MV-4-11 (cell line): ENCODE results near the gene PLIN3.
"Not testable (repeated sequence)": the region's sequence is repeated elsewhere in the genome, so short reads cannot be mapped to it uniquely, and the experiment has no call there.

Experiments
- DNase-seq: peaks from one replicate; lab custom pipeline; 2025; lab: John Stamatoyannopoulos, UW

Gene PLIN3

DNA sequence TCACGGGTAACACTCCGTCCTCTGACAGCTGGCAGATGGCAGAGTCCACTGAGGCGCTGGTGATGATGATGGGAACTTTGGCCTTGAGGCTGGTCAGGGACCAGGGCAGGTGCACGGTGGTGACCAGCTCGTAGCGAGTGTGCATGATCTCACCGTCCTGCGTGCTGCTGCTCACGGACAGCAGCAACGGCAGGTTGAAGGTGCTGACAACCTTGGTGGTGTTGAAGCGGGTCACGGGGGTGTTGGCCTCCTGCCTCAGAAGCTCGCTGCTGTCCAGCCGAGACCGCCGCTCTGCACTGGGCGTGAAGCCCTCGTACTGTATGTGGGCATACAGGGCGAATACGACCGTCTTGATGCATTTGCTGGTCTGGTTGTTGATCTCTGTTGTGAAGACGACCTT lies 23.6 kb upstream of the PLIN3 start:
- no peak for DNase-seq

DNA sequence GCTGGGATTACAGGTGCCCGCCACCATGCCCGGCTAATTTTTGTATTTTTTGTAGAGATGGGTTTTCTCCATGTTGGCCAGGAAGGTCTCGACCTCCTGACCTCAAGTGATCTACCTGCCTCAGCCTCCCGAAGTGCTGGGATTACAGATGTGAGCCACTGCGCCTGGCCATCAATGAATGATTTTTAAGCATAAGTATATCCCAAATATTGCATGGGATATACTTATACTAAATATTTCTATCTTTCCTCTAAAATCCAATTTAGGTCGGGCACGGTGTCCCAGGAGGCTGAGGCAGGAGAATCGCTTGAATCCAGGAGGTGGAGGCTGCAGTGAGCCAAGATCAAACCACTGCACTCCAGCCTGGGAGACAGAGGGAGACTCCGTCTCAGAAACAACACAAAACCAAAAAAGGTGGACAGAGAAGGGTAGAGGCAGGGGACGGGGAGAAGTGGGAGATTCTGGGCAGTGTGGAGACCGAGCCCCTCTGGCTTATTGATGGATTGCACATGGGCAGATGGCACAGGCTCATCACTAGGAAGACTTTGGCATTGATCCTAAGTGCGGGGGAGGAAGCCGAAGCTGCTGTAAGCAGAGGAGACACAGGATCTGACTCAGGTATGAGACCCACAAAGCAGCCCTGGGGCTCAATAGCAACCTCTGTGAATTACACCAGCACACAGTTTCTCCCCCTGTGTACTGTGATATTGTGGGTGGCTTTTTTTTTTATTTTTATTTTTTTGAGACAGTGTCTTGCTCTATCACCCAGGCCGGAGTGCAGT lies 21.8 kb upstream of the PLIN3 start:
- DNase-seq, result no peak

DNA sequence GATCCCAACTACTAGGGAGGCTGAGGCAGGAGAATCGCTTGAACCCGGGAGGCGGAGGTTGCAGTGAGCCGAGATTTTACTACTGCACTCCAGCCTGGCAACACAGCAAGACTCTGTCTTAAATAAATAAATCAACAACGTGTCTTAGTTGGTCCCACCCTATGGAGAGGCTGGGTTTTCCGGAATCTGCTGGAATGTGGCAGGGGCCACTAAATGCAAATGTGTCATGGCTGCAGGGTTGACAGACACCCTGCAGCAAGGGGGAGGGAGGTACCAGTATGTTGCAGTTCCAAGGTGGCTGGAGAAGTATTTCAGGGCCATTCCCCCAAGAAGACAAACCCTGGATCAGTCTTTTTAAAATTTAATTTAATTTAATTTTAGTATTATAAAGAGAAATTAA lies 20.3 kb upstream of the PLIN3 start:
- DNase-seq, result not testable (repeated sequence)

DNA sequence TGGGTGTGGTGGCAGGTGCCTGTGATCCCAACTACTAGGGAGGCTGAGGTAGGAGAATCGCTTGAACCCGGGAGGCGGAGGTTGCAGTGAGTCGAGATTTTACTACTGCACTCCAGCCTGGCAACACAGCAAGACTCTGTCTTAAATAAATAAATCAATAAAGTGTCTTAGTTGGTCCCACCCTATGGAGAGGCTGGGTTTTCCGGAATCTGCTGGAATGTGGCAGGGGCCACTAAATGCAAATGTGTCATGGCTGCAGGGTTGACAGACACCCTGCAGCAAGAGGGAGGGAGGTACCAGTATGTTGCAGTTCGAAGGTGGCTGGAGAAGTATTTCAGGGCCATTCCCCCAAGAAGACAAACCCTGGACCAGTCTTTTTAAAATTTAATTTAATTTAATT lies 17.5 kb upstream of the PLIN3 start:
- not testable (repeated sequence) for DNase-seq

DNA sequence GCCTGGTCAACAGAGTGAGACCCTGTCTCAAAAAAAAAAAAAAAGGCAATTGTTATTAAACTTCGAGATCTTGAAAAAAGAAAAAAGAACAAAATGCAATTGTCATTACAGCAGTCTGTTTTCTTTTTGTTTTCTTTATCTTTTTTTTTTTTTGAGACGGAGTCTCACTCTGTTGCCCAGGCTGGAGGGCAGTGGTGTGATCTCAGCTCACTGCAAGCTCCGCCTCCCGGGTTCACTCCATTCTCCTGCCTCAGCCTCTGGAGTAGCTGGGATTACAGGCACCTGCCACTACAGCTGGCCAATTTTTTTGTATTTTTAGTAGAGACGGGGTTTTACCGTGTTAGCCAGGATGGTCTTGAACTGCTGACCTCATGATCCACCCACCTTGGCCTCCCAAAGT lies 15.4 kb upstream of the PLIN3 start:
- not testable (repeated sequence) for DNase-seq

DNA sequence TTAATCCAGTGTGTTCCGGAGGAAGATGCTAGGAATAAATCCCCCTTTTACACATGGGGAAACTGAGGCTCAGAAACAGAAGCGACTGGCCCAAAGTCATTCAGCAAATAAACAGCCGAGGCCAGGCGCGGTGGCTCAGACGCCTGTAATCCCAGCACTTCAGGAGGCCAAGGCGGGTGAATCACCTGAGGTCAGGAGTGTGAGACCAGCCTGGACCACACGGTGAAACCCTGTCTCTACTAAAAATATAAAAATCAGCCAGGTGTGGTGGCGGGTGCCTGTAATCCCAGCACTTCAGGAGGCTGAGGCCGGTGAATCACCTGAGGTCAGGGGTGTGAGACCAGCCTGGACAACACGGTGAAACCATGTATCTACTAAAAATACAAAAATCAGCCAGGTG lies 11.6 kb upstream of the PLIN3 start:
- DNase-seq, result no peak

DNA sequence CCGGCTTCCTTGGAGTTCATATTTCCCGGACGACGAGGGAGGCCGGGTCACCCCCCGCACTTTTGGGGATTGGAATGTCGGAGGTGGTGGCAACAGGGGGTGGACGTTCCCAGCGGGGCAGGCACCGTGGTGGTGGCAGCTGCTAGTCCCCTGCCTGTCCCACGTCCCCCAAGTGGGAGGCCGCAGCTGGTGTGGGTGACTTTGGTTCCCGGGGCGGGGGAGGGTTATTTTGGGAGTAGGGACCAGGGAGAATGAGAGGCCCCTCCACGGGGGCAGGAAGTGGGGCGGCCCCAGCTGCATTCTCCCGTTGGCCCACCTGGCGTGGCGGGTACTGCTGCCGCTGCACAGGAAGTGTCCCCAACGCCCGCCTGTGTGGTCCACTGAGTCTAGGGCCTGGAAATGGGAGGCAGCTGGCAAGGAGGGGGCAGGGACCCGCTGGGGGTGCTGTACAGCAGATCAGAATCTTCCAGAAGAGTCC lies 11.1 kb upstream of the PLIN3 start:
- peak; percentile 44 for DNase-seq

DNA sequence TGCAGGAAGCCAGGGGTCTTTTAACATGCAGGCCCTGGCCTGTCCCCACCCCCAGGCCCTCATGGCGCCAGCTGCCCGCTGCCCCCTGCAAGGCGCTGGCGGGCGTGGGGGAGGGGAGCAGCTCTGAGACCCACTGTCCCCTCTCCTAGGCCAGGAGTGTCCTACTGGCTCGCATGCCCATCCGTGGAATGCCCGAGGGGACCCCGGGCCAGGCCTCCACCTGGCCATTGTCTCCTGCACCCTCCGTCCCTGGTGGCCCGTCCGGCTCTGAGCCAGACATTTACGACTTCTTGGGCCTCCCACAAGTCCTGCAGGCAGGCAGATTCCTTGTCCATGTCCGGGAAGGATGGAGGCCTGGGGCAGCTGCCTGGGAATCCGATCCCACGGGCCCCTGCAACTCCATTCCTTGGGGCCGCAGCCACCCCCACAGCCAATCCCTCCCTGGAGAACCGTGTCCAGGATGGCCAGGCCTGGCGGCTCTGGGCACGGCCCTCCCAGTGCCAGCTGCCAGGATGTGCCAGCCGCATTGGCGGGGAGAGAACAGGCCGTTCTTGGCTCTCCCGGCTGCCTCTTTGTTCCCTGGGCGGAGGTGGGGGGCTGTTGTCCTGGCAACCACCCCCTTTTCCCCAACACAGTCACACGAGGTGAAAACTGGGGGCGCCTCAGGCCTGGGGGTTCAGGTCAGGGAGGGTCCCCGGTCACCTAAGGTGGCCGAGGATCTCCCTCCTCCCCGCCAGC lies 10.5 kb upstream of the PLIN3 start:
- no peak for DNase-seq

DNA sequence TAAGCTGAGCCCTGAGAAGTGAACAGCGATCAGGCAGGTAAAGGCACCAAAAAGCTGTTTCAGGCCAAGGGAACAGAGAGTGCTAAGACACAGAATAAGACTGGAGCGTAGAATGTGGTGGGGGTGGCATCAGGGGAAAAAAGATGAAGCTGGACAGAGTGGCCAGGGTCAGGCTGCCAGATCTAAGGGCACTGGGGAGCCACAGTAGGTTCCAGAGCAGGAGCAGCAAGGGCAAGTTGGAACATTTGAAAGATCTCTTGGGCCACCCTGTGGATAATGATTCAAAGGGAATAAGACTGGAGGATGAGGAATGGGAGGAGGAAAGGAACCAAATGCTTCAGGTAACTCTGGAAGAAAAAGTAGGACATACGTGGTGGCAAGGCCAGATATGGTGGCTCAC lies 6.5 kb upstream of the PLIN3 start:
- no peak for DNase-seq

DNA sequence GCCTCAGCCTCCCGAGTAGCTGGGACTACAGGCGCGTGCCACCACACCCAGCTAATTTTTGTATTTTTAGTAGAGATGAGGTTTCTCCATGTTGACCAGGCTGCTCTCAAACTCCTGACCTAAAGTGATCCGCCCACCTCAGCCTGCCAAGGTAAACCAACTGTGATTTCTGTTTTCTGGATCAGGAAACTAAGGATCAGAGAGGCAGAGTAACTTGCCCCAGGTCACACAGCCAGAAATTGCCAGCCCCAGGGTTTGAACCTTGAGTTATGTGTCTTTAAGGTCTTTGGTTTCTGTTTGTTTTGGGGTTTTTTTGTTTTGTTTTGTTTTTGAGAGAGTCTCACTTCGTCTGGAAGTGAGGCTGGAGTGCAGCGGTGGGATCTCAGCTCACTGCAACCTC lies 4.2 kb upstream of the PLIN3 start:
- no peak for DNase-seq

DNA sequence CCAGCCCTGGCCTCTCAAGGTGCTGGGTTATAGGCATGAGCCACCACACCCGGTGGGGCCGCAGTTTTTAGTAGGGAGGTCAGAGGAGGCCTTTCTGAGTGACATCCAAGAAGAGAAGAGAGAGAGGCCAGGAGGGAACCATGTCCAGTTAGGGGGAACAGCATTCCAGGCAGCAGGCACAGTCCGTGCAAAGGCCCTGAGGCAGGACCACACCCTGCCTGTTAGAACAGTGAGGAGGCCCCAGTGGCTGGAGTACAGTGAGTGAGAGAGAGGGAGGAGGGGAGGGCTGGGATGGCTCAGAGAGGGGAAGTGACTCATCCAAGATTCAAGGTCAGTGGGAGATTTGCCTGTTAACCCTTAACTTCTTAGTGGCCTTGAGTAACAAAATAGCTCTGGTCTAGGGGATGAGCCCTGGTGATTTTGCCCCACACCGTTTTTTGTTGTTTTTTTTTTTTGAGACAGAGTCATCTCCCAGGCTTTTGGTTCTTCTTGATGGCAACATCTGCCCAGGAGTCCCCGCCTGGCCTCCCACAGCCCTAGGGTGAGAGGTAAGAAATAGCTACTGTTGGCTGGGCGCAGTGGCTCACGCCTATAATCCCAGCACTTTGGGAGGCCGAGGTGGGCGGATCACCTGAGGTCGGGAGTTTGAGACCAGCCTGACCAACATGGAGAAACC lies 2.7 kb upstream of the PLIN3 start:
- peak; percentile 98 for DNase-seq

DNA sequence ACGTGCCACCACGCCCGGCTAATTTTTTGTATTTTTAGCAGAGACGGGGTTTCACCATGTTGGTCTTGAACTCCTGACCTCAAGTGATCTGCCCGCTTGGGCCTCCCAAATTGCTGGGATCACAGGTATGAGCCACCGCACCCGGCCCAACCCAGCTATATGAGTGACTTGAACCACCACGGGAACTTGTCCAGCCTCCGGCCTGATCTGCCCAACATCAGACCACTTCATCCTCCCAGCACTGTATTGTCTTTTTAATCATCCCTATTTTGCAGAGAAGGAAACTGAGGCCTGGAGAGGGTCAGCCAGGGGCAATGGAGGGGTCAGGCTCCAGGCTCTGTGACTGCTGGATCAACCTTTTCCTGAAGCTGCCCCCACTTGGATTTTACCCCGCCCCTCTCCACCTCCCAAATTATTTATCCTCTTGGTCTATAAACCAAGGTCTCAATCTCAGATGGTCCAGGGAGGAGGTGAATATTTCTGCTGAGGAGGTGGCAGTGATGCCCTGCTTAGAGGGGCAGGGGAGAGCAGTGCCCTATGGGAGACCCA lies 893 bp upstream of the PLIN3 start:
- DNase-seq, result no peak

DNA sequence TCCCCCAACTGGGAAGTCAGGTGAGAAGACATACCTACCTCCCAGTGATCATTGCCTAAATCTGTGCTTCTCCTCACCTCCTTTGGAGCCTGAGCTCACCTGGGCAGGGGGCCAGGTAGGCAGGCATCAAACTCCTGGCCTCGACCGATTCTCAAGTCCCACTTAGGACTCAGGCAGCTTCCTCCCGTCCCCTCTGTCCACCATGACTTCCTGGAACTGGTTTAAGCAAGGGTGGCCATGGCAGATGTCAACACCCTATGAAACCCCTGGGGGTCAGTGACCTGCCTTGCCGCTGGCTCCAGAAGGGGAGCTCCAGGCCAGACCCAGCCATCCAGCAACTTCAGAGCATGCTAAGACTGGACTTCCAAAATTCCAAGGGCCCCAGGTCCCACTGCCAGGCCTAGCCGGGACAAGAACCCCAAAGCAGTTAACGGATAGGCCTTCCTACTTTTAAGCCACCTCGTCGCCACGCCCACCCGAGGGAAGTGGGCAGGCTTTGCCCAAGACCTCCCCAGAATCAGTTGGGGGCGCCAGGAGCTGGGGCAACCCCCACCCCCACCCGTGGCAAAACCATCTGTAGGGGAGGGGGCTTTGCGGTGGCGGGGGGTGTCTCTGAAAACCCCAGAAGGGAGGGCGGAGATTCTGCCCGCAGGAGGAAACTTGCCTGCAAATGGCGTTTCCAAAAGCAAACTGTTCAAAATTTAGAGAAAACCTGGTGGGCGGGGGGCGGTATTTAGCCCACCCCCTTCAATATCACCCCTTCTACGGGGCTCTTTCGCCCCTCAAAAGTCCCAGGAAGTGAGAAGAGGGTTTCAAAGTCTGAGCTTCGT lies 657 bp downstream of the PLIN3 start:
- DNase-seq, result peak; percentile 64

DNA sequence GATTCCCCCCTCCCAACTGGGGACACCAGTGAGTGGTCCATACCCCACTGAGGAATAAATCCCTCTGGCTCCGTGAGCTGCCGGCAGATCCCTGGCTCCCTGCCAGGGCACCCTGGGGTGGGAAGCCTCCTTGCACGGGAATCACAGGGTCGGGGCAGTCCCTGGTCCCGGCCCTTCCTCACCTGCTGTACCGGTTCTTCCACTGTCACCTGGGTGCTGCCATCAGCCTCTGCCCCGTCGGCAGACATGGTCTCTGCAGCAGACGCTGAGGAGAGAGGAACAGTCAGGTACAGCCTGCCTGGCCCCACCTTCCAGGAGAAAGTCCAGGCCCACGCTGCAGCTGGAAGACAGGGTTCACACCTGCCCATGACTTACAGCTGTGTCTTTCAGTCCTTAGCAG lies 6.3 kb downstream of the PLIN3 start:
- no peak for DNase-seq

DNA sequence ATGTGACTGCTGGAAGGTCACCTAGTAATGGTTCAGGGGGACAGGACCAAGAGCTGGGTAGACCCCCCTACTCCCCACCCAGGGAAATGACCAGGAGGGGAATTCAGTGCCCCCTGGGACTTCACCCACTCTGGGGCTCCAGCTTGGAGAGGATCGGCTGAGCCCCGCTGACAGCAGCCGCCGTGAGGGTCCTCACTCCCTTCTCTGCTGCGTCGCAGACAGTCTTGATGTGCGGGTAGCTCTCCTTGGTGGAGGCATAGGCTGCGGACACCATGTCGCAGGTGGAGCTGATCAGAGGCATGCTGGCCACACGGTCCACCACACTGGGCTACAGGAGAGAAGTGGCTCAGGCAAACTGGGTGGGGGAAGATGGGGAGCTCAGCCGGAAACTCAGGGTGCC lies 7.8 kb downstream of the PLIN3 start:
- no peak for DNase-seq

DNA sequence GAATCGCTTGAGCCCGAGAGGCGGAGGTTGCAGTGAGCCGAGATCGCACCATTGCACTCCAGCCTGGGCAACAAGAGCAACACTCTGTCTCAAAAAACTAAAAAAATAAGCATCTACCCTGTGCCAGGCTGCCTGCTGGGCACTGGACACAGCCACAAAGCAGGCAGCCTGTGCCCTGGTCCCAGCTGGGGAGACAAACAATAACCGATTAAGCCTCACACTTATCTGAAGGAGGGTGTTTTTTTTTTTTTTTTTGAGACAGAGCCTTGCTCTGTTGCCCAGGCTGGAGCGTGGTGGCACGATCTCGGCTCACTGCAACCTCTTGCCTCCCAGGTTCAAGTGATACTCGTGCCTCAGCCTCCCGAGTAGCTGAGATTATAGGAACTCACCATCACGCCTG lies 11.0 kb downstream of the PLIN3 start:
- DNase-seq, result not testable (repeated sequence)

DNA sequence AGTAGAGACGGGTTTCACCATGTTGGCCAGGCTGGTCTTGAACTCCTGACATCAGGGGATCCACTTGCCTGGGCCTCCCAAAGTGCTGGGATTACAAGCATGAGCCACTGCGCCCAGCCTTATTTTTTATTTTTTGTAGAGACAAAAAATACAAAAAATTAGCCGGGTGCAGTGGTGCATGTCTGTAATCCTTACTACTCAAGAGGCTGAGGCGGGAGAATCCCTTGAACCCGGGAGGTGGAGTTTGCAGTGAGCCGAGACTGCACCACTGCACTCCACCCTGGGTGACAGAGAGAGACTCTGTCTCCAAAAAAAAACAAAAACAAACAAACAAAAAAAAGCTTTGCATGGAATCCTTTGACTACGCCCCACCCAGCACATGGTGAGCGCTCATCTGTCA lies 14.0 kb downstream of the PLIN3 start:
- DNase-seq, result not testable (repeated sequence)

DNA sequence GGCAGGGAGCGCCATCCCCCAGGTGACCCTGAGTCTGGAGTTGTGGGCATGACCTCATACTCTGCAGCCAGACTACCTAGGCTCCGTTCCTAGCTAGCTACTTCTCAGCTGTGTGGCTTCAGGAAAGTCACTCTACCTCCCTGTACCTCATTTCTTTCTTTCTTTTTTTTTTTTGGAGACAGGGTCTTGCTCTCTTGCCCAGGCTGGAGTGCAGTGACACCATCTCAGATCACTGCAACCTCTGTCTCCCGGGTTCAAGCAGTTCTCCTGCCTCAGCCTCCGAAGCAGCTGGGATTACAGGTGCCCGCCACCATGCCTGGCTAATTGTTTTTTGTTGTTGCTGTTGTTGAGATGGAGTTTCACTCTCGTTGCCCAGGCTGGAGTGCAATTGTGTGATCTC lies 15.0 kb downstream of the PLIN3 start:
- DNase-seq, result no peak

DNA sequence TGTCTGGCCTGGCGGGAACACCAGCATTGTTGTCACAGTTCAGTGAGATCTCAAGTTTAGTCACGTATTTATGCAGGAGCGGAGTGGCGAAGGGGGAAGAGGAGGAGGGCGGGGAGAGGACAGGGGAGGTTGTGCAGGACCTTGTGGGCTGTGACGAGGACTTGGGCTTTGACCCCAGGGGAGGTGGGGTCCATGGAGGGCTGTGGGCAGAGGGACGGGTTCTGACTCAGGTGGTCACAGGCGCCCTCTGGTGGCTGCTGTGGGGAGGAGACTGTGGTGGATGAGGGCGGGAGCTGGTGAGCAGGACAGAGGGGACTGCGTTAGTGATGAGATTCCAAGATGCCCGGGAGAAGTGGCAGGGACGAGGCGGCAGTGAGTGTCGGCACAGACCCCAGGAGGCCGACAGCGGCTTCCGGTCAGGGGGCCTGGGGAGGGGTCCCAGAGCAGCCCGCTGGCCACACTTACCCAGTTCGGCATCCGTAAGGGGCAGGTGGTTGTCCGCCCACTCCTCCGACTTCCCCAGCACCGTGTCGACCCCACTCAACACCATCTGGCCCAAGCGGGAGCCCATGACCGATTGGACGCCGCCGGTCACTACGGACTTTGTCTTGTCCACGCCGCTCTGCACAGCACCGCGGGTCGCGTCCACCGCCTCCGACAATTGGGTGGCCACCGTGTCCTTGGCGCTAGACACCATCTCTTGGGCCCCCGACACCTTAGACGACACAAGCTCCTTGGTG lies 15.7 kb downstream of the PLIN3 start:
- peak; percentile 16 for DNase-seq

DNA sequence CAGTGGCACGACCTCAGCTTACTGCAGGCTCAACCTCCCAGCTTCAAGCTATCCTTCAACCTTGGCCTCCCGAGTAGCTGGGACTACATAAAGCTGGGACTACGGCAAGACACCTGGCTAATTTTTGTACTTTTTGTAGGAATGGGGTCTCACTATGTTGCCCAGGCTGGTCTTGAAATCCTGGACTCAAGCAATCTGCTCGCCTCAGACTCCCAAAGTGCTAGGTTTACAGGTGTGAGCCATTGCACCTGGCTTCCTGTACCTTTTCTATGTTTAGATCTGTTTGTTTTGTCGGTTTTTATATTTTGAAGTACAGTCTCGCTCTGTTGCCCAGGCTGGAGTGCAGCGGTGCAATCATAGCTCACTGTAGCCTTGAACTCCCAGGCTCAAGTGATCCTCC lies 18.4 kb downstream of the PLIN3 start:
- no peak for DNase-seq
